Stimulated activated naive CD4-positive, alpha-beta T cell treated with Interleukin-2 at 50 U/mL for 16 hours (primary cell): Measurements from ENCODE around the gene SAG.

Experiments
- DNase-seq: peaks from one replicate; lab custom pipeline; 2025; lab: John Stamatoyannopoulos, UW

SAG gene

GRCh38 chr2:233380995-233381637 lies 73.5 kb downstream of the SAG start:
- no peak for DNase-seq

GRCh38 chr2:233381638-233381995 lies 74.0 kb downstream of the SAG start:
- no peak for DNase-seq

- no peak for DNase-seq
Observed at GRCh38 chr2:233384015-233384414, 76.4 kb downstream of the SAG start.

- DNase-seq, result no peak
Observed at GRCh38 chr2:233384811-233385488, 77.3 kb downstream of the SAG start.

- DNase-seq, result no peak
Observed at GRCh38 chr2:233385489-233386044, 78.0 kb downstream of the SAG start.

GRCh38 chr2:233386382-233387041 lies 78.9 kb downstream of the SAG start:
- DNase-seq, result no peak

GRCh38 chr2:233387225-233387624 lies 79.6 kb downstream of the SAG start:
- DNase-seq, result no peak

GRCh38 chr2:233387667-233388528 lies 80.3 kb downstream of the SAG start:
- no peak for DNase-seq

GRCh38 chr2:233389601-233390125 lies 82.0 kb downstream of the SAG start:
- DNase-seq, result no peak

- DNase-seq, result no peak
Observed at GRCh38 chr2:233395687-233396086, 88.1 kb downstream of the SAG start.
